ENCODE data around the gene TRABD2A.
"Not testable (repeated sequence)": the region's sequence is repeated elsewhere in the genome, so short reads cannot be mapped to it uniquely, and the experiment has no call there.

Gene TRABD2A

DNA sequence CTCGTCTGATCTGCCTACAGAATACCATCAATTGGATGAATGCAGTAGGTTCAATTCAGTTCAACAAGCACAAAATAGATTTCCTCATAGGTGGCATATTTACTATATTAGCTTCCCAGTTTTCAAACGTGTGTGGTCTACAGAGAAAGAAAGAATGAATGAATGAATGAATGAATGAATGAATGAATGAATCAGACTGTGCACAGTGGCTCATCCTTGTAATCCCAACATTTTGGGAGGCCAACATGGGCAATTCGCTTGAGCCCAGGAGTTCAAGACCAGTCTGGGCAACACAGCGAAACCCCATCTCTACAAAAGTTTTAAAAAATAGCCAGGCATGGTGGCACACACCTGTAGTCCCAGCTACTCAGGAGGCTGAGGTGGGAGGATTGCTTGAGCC, 94.9 kb downstream of the TRABD2A start:
- no peak for TF ChIP-seq CTCF (IDR thresholded peaks at IDR 0.05; ENCODE audit: low read depth, low read length)
- H3K4me3 ChIP-seq (ENCODE audit: low read depth, low read length): no peak overlapping the region

DNA sequence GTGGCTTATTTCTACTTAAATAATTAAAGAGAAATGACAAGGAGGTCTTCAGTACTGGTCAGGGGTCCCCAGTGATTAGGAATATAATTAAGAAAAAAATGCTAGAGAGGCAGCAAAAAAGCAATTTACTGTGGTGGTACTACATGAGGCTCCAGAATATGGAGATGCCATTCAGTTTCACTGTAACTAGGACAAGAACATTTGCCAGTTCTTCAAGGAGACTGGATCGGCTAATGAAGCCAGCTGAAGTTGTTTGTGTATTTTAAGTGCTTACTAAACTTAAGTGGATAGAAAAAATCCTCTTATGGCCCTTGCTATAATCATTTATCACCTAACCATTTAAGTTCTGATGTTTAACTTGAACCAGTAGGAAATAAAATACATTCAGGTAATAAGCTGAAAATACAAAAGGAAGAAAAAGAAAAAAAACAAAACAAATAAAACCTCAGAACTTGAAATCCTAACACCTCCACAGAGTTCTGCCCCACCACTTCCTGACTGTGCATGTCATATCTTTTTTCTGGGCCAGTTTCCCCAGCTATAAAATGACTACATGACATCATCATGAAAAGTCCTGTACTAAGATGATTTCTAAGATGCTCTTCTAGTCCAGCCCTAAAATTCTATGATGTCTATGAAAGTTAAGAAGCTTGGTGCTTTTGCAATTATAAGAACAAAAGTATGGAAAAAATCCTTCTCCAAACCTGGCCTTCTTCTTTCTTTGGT, 98.0 kb downstream of the TRABD2A start:
- TF ChIP-seq CTCF (IDR thresholded peaks at IDR 0.05; ENCODE audit: low read depth, low read length): no peak
- H3K4me3 ChIP-seq (ENCODE audit: low read depth, low read length): no peak overlapping the region

DNA sequence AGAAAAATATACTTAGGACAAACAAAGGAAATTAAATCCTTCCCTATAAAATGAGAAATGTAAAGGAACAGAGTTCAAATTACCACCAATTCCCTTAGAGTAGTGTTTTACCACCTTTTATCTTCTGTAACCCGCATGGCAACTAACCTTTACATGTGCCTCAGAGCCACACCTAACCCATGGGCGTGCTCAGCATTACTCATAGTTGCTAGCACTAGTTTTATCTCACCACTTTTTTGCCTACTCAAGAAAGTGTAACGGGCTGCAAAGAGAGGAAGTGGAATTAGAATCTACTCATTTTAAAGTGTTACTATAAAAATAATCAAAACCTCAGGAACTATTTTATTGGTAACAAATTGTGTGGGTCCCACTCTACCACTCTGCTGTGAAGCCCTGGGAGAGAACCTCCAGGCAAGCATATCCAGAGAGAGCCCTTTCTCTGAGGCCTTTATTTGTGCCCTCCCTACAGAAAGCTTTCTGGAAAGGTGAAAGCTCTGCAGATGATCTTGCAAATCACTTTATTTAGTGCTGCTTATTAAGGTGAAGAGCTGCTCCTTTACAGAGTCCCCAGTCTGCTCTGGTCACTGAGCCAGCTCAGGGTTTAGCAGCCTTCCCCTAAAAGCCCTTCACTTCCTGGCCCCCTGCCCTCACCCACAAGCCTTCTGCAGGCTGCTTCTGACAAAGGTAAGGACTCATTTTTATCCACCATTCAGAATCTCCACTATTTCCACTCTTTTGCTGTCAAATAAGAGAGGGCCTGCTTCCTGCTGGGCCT, 98.8 kb downstream of the TRABD2A start:
- no peak overlapping the region for H3K4me3 ChIP-seq (ENCODE audit: low read depth, low read length)
- no peak for TF ChIP-seq CTCF (IDR thresholded peaks at IDR 0.05; ENCODE audit: low read depth, low read length)

DNA sequence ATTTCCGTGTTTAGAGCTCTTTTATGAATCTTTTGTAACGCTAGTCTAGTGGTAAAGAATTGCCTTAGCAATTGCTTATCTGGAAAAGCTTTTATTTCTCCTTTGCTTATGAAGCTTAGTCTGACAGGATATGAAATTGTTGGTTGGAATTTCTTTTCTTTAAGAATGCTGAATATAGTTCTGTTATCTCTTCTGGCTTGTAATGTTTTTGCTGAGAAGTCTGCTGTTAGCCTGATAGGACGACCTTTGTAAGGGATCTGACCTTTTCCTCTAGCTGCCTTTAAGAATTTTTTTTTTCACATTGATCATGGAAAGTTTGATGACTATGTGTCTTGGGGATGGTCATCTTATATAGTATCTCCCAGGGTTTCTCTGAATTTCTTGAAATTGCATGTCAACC, 101.1 kb downstream of the TRABD2A start:
- TF ChIP-seq CTCF (IDR thresholded peaks at IDR 0.05; ENCODE audit: low read depth, low read length): no peak
- no peak overlapping the region for H3K4me3 ChIP-seq (ENCODE audit: low read depth, low read length)

- no peak overlapping the region for H3K4me3 ChIP-seq (ENCODE audit: low read depth, low read length)
- TF ChIP-seq CTCF (IDR thresholded peaks at IDR 0.05; ENCODE audit: low read depth, low read length): no peak
These were observed 101.8 kb downstream of the TRABD2A start for GRCh38 chr2:84778911-84779690.

DNA sequence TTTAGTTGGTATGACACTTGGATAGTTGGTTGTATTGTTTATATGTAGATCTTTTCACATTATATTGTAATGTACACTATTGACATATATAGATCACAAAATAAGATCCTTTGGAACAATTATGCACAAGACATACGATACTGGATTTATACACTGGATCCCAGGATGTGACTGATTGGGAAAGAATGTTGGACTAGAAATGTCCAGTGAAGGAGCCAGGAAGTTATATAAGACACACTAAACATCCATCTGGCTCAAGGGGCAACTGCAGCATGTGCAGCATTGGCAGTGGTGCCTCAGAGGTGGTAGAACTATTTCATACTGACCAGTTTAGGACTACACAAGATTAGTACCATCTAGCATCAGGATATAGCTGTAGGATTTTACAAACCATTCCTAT, 104.9 kb downstream of the TRABD2A start:
- no peak for TF ChIP-seq CTCF (IDR thresholded peaks at IDR 0.05; ENCODE audit: low read depth, low read length)
- H3K4me3 ChIP-seq (ENCODE audit: low read depth, low read length): no peak overlapping the region

DNA sequence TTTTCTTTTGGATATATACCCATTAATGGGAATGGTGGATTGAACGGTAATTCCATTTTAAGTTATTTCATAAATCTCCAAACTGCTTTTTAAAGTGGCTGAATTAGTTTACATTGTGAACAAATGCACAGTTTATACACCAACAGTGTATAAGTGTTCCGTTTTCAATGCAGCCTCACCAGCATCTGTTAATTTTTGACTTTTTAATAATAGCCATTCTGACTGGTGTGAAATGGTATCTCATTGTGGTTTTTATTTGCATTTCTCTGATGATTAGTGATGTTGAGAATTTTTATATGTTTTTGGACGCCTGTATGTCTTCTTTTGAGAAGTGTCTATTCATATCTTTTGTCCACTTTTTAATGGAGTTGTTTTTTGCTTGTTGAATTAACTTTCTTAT, 107.3 kb downstream of the TRABD2A start:
- H3K4me3 ChIP-seq (ENCODE audit: low read depth, low read length): not testable (repeated sequence)
